GM12878 (cell line): ENCODE results near the gene ANK2. TPM values are rescaled to one million over a fixed set of nuclear protein-coding genes. Genes with fewer than 3 reads are reported as not detected.

ENCODE experiments used
- ATAC-seq: fragments of 200-7000 bp; cut with Tn5 transposase; 3 replicates; pipeline ENCODE4 v1.9.1; 2020; ENCODE audit warnings: mild to moderate bottlenecking, moderate library complexity
- BruUV-seq: library from RNA; stranded (reverse); fragments of 400-500 nt; replicated peaks from 2 replicates; lab custom pipeline; 2021; lab: Mats Ljungman, UMichigan
- CTCF ChIA-PET: fragments of 300-600 bp; sonication (Branson Sonifier 250); formaldehyde crosslinking; extraction: SDS; loops from one replicate; lab custom pipeline; 2021; ENCODE audit warnings: inconsistent platforms; lab: Yijun Ruan, JAX
- POLR2A ChIA-PET: fragments of 350-600 bp; formaldehyde crosslinking; extraction: SDS; loops from one replicate; lab custom pipeline; 2021; ENCODE audit warnings: inconsistent platforms; lab: Charles Lee
- RAD21 ChIA-PET: fragments of 300-600 bp; sonication (Branson Sonifier 250); formaldehyde crosslinking; loops from one replicate; lab custom pipeline; 2023; ENCODE audit warnings: antibody characterized with exemption; ENCODE audit not compliant: unreplicated experiment; lab: Charles Lee
- SMC1A ChIA-PET: fragments of 300-600 bp; sonication (Branson Sonifier 250); formaldehyde crosslinking; loops from one replicate; lab custom pipeline; 2023; ENCODE audit not compliant: unreplicated experiment, uncharacterized antibody; lab: Charles Lee
- DNase-seq: peaks from one replicate; pipeline ENCODE4 v3.0.0-alpha.2; 2011; ENCODE audit warnings: low read depth, low spot score
- FAIRE-seq: peaks from 3 replicates; lab custom pipeline; 2011; peaks lifted over from hg19 to GRCh38; lab: Jason Lieb, UNC
- H2AFZ ChIP-seq: 2 replicates; pipeline ENCODE4 v1.6.0; 2011; ENCODE audit warnings: low read depth, low read length, control low read depth; ENCODE audit not compliant: control insufficient read depth
- H3K27ac ChIP-seq: 2 replicates; pipeline ENCODE4 v1.5.1; 2011; ENCODE audit warnings: control low read depth; ENCODE audit not compliant: control insufficient read depth, insufficient read depth
- H3K27me3 ChIP-seq, 2 experiments: replicated peaks in 1 of 2; 2 replicates each; pipeline versions ENCODE4 v1.6.0 to v1.6.1; 2011; ENCODE audit warnings: low read length in 1 of 2; ENCODE audit not compliant: control insufficient read depth in 2 of 2, insufficient read depth in 2 of 2
- H3K36me3 ChIP-seq, 2 experiments: 2 replicates each; pipeline ENCODE4 v1.5.1; 2011; ENCODE audit warnings: low read length in 1 of 2; ENCODE audit not compliant: control insufficient read depth in 2 of 2, insufficient read depth in 2 of 2
- H3K4me1 ChIP-seq: 2 replicates; pipeline ENCODE4 v1.6.1; 2011; ENCODE audit warnings: mild to moderate bottlenecking, low read length, moderate library complexity, mixed read lengths; ENCODE audit not compliant: control insufficient read depth, insufficient read depth
- H3K4me2 ChIP-seq: 2 replicates; pipeline ENCODE4 v1.6.0; 2011; ENCODE audit warnings: control low read depth; ENCODE audit not compliant: control insufficient read depth, insufficient read depth
- H3K4me3 ChIP-seq: fragments of 200-600 bp; sonication (generic); 2 replicates; pipeline ENCODE4 v1.5.1; 2016
- H3K79me2 ChIP-seq: 2 replicates; pipeline ENCODE4 v1.6.0; 2011; ENCODE audit warnings: low read length; ENCODE audit not compliant: control insufficient read depth, insufficient read depth
- H3K9ac ChIP-seq: 2 replicates; pipeline ENCODE4 v1.8.0; 2011; ENCODE audit warnings: low read length, control low read depth, mixed read lengths; ENCODE audit not compliant: control insufficient read depth, insufficient read depth
- H3K9me3 ChIP-seq: replicated peaks from 3 replicates; pipeline ENCODE4 v1.5.1; 2011; ENCODE audit warnings: mild to moderate bottlenecking, low read length; ENCODE audit not compliant: control insufficient read depth, insufficient read depth
- H4K20me1 ChIP-seq: 2 replicates; pipeline ENCODE4 v1.6.0; 2011; ENCODE audit not compliant: control insufficient read depth, insufficient read depth
- PAX5 ChIP-seq: IDR thresholded peaks from 2 replicates; pipeline ENCODE4 v1.6.1; 2011; ENCODE audit warnings: low read depth, low read length, borderline replicate concordance
- WGBS: methylation state at CpG from one replicate; pipeline ENCODE4 v1.1.6; 2016; ENCODE audit warnings: low lambda C conversion rate; ENCODE audit not compliant: insufficient replicate concordance, insufficient coverage; ENCODE audit errors: missing lambda C conversion rate; 5-methylcytosine and 5-hydroxymethylcytosine counted together
- in situ Hi-C: fragments of 300-500 bp; cut with MboI; formaldehyde crosslinking; loops from 9 replicates; pipeline ENCODE4 v1.14.3; 2018; ENCODE audit warnings: mixed read lengths
- intact Hi-C: fragments of 100-400 bp; cut with micrococcal nuclease; formaldehyde crosslinking; loops from one replicate; pipeline ENCODE4 v1.14.2; 2022; ENCODE audit not compliant: unreplicated experiment
- polyA plus RNA-seq, 11 experiments: library from polyadenylated mRNA; depleted of rRNA in 4 of 11; unstranded in 6 of 11; stranded (reverse) in 5 of 11; fragments of >200 nt; fragmentation: Nextera tagmentation in 4 of 11; fragmentation: Illumina TruSeq in 1 of 11; extraction: Ambion mirVana in 4 of 11; extraction: Trizol in 1 of 11; gene quantifications; 1 replicate in 1 of 11; 2 replicates in 10 of 11; pipeline versions ENCODE4 v1.2.1 to v1.2.3, GENCODE V29; 2011 to 2016; ENCODE audit warnings: inconsistent platforms in 2 of 11, missing spikeins in 2 of 11, low read depth in 1 of 11
- total RNA-seq, 4 experiments: library from RNA; depleted of rRNA in 3 of 4; stranded (reverse); fragments of >200 nt in 3 of 4; fragmentation: Illumina TruSeq in 1 of 4; extraction: Trizol in 1 of 4; gene quantifications; 2 replicates each; pipeline versions ENCODE4 v1.2.1 to v1.2.3, GENCODE V29; 2013 to 2021
- TF ChIP-seq, protein P1 (sequence below): fragments of 450-650 bp; IDR thresholded peaks from 2 replicates; pipeline ENCODE4 v1.6.1; 2017; ENCODE audit warnings: mild to moderate bottlenecking, moderate library complexity
- TF ChIP-seq, protein P2 (sequence below): fragments of 450-650 bp; IDR thresholded peaks from 2 replicates; pipeline ENCODE4 v1.6.1; 2016; ENCODE audit warnings: mild to moderate bottlenecking

ANK2 gene
- total and polyA plus RNA-seq, 10 of the 15 experiments (the other 5 are each of a cell fraction or from before 2014, with no cell fraction given), result 1.6 to 13.0 (median 4.1) TPM

- ChIA-PET SMC1A (interaction anchor here (1.1 to 1.3 kb wide), 3 partner anchors 11 to 50 kb away, joined by 3 to 6 read pairs (median 3); no protein-coding TSS in a partner anchor), RAD21 (no interaction called here)
- no peak for FAIRE-seq
Measured at GRCh38 chr4:113406723-113407016, 357.2 kb downstream of the ANK2 start.

More at GRCh38 chr4:113406723-113407016, 357.2 kb downstream of the ANK2 start:
- Histone ChIP-seq H3K79me2 (no peaks in the 10 kb centered on the region), H2AFZ (no peak overlapping the region), H3K36me3 (no peaks in the 10 kb centered on the region), H3K4me2 (no peak overlapping the region), H3K27me3 (no peaks in the 10 kb centered on the region), H3K4me1 (no peaks in the 10 kb centered on the region), H3K27ac (no peak overlapping the region), H4K20me1 (no peaks in the 10 kb centered on the region), H3K9ac (no peak overlapping the region), H3K4me3 (no peak overlapping the region), H3K9me3 (no peaks in the 10 kb centered on the region)
- intact Hi-C loops (no loop called here), in situ Hi-C loops (no loop called here)
- ChIA-PET CTCF (no interaction called here), POLR2A (no interaction called here)
- 58% methylated on average over 7 of the region's 7 CpGs for WGBS
- BruUV-seq, result no TSS peak
- DNase-seq (no peak), ATAC-seq (no peak)
- TF ChIP-seq, protein P1, sequence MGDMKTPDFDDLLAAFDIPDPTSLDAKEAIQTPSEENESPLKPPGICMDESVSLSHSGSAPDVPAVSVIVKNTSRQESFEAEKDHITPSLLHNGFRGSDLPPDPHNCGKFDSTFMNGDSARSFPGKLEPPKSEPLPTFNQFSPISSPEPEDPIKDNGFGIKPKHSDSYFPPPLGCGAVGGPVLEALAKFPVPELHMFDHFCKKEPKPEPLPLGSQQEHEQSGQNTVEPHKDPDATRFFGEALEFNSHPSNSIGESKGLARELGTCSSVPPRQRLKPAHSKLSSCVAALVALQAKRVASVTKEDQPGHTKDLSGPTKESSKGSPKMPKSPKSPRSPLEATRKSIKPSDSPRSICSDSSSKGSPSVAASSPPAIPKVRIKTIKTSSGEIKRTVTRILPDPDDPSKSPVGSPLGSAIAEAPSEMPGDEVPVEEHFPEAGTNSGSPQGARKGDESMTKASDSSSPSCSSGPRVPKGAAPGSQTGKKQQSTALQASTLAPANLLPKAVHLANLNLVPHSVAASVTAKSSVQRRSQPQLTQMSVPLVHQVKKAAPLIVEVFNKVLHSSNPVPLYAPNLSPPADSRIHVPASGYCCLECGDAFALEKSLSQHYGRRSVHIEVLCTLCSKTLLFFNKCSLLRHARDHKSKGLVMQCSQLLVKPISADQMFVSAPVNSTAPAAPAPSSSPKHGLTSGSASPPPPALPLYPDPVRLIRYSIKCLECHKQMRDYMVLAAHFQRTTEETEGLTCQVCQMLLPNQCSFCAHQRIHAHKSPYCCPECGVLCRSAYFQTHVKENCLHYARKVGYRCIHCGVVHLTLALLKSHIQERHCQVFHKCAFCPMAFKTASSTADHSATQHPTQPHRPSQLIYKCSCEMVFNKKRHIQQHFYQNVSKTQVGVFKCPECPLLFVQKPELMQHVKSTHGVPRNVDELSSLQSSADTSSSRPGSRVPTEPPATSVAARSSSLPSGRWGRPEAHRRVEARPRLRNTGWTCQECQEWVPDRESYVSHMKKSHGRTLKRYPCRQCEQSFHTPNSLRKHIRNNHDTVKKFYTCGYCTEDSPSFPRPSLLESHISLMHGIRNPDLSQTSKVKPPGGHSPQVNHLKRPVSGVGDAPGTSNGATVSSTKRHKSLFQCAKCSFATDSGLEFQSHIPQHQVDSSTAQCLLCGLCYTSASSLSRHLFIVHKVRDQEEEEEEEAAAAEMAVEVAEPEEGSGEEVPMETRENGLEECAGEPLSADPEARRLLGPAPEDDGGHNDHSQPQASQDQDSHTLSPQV, result no peak
- TF ChIP-seq, protein P2, sequence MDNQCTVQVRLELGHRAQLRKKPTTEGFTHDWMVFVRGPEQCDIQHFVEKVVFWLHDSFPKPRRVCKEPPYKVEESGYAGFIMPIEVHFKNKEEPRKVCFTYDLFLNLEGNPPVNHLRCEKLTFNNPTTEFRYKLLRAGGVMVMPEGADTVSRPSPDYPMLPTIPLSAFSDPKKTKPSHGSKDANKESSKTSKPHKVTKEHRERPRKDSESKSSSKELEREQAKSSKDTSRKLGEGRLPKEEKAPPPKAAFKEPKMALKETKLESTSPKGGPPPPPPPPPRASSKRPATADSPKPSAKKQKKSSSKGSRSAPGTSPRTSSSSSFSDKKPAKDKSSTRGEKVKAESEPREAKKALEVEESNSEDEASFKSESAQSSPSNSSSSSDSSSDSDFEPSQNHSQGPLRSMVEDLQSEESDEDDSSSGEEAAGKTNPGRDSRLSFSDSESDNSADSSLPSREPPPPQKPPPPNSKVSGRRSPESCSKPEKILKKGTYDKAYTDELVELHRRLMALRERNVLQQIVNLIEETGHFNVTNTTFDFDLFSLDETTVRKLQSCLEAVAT, result no peak
- no peak for TF ChIP-seq PAX5
